NCI-H2107 treated with DMSO at 0.1 percent for 48 hours (cell line): ENCODE data around the gene MIXL1.
"Not testable (repeated sequence)": the region's sequence is repeated elsewhere in the genome, so short reads cannot be mapped to it uniquely, and the experiment has no call there.

ENCODE experiments used
- DNase-seq: peaks from one replicate; lab custom pipeline; 2025; ENCODE audit not compliant: unreplicated experiment; lab: John Stamatoyannopoulos, UW

Gene MIXL1

GRCh38 chr1:226212545-226212944, 10.9 kb upstream of the MIXL1 start:
- DNase-seq: no peak

DNA sequence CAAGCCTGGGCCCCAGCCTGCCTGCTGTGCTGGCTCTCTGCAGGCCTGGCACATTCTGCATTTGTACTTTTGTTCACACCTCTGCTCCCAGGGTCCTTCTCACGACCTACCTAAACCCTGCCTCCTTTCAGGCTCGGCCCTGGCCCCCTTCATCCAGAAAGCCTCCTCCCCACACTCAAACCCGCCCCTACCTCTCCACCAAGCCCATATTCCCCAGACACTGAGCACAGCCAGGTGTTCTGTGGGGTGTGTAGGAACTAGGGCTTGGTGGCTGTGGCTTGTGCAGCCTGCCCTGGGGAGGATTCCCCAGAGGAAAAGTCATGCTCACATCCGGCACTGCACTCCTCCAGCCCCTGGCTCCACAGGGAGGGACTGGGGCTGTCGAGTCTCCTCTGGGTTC, 8.2 kb upstream of the MIXL1 start:
- no peak for DNase-seq

- no peak for DNase-seq
Measured at GRCh38 chr1:226216056-226216455, 7.4 kb upstream of the MIXL1 start.

DNA sequence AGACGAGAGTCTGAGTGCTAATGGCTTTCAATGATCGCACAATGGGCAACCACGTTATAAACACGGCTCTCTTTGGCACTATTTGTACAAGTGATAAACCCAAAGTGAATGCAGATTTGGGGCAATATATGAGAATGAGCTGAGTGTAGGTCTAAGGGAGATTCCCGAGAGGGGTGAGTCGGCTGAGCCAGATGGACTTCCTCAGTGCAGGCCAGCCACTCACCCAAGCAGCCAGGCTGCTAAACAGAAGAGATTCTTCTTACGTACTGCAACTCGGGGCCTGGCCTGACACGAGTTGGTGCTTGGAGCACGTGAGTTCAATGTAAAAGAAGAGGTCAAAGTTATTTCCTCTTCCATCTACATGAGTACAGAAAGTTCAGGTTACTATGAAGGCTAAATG, 6.2 kb upstream of the MIXL1 start:
- no peak for DNase-seq

DNA sequence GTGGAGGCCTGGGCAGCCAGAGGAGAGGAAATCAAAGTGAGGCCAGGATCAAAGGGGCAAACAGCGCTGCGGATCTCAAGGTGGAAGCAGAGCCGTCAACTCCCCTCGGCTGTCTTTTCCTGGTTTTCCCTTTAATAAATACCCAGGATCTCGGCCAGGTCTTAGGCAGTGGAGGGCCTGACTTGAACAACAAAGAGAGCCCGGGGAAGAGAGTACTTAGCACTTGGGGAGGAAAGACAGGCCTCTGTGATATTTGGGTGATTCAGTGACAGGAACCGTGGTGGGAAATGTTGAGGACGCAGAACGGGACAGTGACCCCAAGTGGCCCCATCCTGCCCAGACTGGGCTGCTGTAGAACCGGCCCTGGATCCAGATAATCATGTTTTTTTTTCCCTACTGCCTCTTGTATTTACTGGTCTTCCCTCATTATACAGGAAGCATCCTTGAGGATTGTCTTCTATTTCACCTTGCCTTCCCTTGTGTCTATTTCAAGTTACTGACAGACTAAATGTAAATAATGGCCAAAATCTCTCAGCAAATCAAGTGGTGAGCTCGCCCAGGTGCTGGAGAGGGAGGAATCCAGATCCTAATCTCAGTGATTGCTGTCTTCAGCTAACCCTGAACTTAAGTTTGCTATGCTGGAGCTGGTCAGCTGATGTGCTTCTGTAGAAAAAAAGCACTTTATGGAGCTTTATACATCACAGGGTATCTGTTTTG, 2.8 kb upstream of the MIXL1 start:
- no peak for DNase-seq

GRCh38 chr1:226222686-226223085, 778 bp upstream of the MIXL1 start:
- no peak for DNase-seq

GRCh38 chr1:226223786-226224244, 351 bp downstream of the MIXL1 start:
- DNase-seq: no peak

DNA sequence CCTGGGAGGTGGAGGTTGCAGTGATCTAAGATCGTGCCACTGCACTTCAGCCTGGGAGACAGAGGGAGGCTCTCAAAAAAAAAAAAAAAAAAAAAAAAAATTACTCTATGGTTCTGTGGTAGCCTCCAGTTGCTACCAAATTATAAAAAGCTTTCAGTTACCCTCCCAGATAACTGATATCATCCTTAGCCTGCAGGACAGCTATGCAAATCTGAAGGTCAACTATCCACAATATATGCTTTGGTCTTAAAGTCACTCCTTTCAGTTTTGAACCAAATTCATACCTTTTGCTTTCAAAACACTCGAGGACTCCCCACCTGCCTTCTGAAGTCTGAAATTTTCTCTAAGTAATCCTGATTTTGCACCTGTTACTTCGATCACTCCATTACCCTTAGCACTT, 3.1 kb downstream of the MIXL1 start:
- no peak for DNase-seq

DNA sequence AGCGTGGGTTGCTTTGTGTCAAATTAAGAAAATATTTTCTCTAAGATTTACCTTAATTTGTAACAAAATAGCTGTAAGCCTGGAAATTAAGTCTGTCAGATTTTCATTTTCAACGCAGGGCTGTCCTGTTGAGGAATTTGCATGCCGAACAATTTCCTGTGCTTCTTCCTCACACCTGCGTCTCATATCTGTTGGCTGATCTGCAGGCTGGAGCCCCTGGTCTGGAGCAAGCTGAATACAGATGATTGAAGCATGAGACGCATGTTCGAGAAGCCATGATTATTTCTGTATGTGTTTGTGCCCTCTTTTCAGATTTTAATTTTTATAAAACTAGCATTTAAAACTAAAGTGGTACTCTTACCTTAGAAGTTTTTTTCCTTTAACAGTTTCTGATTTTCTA, 9.8 kb downstream of the MIXL1 start:
- DNase-seq: no peak

DNA sequence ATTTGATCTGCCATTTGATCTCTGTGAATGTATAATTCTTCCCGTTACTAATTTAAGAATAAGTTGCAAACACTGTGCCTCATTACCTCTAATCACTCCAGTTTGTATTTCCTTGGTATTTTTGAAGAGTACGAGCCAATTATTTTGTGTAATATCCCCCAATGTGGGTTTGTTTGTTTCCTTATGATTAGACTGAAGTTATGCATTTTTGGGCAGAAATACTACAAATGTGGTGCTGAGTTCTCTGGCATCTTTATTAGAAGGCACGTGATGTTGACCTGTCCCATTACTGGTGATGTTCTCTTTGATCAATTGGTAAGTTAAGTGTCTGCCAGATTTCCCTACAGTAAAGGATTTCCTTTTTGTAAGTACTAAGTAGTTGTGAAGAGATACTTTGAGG, 10.3 kb downstream of the MIXL1 start:
- no peak for DNase-seq

DNA sequence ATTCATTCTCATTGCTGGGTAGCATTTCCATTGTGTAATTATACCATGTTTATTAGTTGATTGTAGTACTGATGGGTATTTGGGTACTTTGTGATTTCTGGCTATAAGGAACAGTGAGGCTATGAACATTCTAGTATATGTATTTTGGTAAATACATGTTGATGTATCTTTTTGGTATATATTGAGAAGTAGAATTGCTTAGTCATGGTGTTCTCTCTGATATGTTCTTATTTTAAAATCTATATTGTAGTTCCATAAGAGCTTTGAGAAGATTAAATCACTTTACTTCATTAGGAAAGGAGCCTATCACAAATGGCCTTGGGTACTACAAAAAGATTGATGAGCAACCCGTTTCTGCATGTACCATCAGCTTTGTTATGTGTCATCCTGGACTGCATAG, 13.4 kb downstream of the MIXL1 start:
- DNase-seq: no peak

DNA sequence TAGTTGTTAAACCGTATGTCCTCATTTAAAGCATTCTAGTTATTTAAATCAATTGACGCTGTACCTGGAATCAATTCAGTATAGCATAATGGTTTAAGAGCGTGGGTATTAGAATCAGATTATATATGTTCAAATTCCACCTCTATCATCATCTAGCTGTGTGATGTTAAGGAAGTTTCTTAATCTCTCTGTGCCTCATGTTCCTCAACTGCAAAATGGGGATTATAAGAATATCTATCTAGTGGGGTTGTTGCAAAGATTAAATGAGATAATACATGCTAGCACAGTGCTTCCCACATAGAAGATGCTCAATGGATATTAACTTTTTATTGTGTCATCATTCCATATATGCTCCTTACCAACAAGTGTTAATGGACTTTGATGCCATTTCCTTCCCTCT, 16.0 kb downstream of the MIXL1 start:
- no peak for DNase-seq

GRCh38 chr1:226248091-226248490, 24.6 kb downstream of the MIXL1 start:
- DNase-seq: no peak

DNA sequence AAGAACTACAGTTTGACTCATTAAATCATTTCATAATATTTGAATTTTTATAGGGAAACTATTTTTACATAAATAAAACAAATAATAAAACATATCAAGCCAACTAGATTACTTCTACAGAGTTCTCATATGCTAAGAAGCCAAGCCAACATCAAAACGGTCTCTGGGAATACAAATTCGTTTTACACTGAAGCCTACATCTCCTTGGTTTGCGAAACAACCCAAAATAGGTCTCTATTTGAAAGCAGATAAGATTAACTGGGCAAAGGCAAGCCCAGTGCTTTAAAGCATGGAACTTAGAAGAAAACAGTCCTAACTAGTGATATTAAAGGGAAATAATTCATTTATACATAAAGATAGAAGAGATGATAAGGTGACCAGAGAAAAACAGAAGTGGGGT, 25.3 kb downstream of the MIXL1 start:
- no peak for DNase-seq

DNA sequence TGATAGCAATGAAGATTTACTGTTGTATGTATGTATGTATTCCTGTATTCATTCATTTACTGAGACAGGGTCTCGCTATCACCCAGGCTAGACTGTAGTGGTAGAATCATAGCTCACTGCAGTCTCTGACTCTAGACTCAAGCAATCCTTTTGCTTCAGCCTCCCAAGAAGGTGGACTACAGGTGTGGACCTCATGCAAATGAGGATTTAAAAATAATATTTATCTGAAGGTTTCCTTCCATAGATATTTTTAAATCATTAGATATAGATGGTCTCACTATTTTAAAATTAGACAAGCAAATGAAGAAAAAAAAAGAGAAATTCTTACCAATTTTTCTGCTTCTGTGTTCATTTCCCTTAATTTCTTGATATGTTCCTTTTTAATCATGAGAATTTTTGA, 27.0 kb downstream of the MIXL1 start:
- DNase-seq: no peak

DNA sequence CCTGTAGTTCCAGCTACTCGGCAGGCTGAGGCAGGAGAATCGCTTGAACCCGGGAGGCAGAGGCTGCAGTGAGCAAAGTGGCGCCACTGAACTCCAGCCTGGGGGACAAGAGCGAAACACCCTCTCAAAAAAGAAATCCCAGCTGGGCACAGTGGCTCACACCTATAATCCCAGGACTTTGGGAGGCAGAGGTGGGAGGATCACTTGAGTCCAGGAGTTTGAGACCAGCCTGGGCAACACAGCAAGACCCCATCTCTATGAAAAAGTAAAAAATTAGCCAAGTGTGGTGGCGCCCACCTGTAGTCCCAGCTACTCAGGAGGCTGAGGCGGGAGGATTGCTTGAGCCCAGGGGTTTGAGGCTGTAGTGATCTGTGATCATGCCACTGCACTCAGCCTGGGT, 29.4 kb downstream of the MIXL1 start:
- DNase-seq: not testable (repeated sequence)

DNA sequence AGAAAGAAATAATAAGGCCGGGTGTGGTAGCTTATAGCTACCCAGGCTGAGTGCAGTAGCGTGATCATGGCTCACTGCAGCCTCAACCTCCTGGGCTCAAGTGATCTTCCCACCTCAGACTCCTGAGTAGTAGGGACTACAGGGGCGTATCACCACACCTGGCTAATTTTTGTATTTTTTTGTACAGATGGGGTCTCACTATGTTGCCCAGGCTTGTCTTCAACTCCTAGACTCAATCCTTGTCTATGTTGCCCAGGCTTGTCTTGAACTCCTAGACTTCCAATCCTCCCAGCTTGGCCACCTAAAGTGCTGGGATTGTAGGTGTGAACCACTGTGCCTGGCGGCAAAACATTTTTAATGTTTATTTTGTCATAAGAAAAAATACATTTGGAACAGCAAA, 30.5 kb downstream of the MIXL1 start:
- no peak for DNase-seq

- no peak for DNase-seq
Measured at GRCh38 chr1:226255380-226255779, 31.9 kb downstream of the MIXL1 start.

DNA sequence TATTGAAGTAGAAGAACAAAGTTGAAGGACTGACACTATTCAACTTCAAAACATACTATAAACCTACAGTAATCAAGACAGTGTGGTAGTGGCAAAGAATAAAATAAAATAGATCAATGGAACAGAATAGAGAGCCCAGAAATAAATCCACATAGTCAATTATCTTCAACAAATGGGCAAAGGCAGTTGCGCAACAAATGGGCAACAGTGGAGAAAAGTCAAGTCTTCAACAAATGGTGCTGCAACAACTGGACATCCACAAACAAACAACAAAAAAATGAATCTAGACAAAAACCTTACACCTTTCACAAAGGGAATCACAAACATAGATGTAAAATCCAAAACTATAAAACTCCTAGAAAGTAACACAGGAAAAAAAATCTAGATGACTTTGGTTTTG, 38.4 kb downstream of the MIXL1 start:
- DNase-seq: no peak

DNA sequence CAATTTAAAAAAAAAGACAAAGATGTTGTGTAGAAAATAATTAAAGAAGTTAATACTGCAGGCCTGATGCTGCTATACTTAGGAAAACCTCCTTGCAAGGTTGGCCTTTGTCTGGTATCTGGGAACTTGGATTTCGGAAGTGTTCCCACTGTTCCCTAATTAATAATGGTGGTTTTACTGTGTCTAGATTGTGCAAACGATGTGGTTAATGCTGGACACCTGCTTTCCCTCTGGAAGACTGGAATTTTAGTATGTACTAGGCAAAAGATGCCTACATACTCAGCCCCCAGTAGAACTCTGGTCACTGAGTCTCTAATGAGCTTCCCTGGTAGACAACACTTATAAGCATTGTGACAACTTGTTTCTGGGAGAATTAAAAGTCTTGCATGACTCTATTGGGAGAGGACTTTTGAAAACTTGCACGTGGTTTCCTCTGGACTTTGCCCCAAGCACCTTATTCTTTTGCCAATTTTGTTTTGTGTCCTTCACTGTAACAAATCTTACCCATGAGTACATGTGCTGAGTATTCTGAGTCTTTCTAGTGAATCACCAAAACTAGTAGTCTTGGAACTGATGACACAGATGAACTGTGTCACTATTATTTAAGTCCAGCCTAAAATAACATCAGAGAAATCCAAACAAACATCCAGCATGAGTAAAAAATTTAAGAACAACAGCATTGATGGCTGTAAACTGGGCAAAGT, 45.1 kb downstream of the MIXL1 start:
- DNase-seq: no peak

- DNase-seq: not testable (repeated sequence)
Measured at GRCh38 chr1:226272233-226272902, 48.9 kb downstream of the MIXL1 start.

DNA sequence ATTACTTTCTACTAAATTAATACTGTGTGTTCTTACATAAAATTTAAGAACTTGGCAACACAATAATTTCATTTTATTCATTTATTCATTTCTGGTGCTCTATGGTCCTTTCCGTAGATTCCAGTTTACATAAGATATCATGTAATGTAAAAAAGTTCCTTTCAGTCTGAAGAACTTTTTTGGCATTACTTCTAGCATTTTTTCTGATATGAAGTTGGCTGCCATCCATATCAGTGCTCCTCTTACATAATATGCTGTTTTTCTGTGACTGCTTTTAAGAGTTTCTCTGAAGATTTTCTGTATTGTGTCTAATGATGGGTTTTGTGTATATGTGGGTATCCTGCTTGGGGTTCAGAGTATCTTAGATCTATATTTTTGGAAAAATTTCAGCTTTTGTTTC, 50.7 kb downstream of the MIXL1 start:
- DNase-seq: no peak
